Fibroblast of pulmonary artery (primary cell): ENCODE measurements around the gene SBF2.
"Not testable (repeated sequence)": the region's sequence is repeated elsewhere in the genome, so short reads cannot be mapped to it uniquely, and the experiment has no call there.

Source experiments
- DNase-seq: peaks from one replicate; pipeline ENCODE4 v3.0.0-alpha.2; 2010; ENCODE audit warnings: low read depth
- H3K4me3 ChIP-seq: replicated peaks from 2 replicates; pipeline ENCODE4 v1.5.1; 2011; ENCODE audit warnings: low read depth, mild to moderate bottlenecking, control low read depth, low read length, moderate library complexity
- TF ChIP-seq, protein P1 (sequence below): IDR thresholded peaks from 2 replicates; pipeline ENCODE4 v1.5.1; 2011; ENCODE audit warnings: mild to moderate bottlenecking, control low read depth, low read length, inconsistent platforms; ENCODE audit errors: missing control alignments

The SBF2 gene

DNA sequence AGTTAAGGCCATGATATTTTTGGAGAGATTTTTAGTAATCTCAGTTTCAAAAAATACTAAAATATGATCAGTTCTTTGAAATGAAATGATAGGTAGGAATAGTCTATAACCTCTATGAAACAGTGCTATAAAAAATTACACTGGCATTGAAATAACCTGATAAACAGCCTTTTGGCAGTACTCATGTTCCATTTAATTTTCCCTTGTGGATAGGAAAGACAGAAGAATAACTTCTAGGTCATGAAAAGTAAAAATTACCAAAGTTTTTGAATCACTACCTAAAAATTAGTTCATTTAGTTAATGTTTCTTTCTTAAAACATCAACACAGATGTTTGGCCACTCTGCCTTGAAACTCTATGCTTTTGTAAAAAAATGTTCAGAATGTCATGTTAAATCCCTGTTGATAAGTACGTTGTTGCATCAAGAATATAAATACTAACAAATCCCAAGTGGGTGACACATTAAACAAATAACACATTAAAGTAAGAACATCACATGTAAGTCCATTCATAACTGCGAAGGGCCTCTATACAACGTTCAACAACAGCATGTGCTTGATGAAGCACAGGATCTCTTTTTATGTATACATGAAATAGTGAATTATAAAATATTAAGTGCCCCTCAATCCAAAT lies 339.9 kb downstream of the SBF2 start:
- TF ChIP-seq, protein P1, sequence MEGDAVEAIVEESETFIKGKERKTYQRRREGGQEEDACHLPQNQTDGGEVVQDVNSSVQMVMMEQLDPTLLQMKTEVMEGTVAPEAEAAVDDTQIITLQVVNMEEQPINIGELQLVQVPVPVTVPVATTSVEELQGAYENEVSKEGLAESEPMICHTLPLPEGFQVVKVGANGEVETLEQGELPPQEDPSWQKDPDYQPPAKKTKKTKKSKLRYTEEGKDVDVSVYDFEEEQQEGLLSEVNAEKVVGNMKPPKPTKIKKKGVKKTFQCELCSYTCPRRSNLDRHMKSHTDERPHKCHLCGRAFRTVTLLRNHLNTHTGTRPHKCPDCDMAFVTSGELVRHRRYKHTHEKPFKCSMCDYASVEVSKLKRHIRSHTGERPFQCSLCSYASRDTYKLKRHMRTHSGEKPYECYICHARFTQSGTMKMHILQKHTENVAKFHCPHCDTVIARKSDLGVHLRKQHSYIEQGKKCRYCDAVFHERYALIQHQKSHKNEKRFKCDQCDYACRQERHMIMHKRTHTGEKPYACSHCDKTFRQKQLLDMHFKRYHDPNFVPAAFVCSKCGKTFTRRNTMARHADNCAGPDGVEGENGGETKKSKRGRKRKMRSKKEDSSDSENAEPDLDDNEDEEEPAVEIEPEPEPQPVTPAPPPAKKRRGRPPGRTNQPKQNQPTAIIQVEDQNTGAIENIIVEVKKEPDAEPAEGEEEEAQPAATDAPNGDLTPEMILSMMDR, result no peak
- DNase-seq, result peak; percentile 33
- no peak overlapping the region for H3K4me3 ChIP-seq

DNA sequence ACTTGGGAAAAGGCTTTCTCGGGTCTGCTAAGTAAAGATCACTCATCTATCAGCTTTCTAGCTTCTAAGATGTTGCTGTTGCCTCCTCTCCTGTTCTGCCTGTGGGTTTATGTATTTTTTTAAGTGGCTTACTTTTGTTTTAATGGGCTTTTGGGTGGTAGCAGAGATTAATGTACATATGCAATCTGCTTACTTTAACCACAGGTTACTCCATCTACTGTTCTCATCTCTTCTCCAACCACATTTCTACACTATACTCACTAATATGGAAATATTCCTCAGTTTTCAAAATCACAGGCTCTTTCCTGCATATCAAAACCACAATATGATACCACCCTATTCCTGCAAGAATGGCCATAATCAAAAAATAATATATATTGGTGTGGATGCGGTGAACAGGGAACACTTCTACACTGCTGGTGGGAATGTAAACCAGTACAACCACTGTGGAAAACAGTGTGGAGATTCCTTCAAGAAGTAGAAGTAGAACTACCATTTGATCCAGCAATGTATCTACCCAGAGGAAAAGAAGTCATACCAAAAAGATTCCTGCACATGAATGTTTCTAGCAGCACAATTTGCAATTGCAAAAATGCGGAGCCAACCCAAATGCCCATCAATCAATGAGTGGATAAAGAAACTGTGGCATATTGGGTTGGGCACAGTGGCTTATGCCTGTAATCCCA lies 341.4 kb downstream of the SBF2 start:
- no peak for DNase-seq
- TF ChIP-seq, protein P1, result no peak
- no peak overlapping the region for H3K4me3 ChIP-seq

DNA sequence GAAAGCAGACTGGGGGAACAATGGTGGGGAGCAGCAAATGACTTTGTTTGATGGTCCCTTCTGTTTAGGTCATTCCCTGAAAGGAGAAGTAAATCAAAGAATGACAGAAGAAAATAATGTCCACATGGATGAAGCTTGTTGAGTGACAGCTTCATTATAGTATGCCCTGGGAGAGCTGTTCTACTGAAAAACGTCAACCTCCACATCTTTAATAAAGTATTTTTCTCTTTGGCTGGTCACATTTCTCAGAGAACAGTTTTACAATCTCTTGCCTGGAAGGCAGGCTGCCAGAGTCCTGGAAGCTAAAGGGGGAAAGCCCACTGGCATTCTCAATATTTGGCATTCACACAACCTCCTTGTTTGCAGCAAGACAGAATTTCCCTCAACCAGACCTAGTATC lies 342.2 kb downstream of the SBF2 start:
- no peak overlapping the region for H3K4me3 ChIP-seq
- DNase-seq, result peak; percentile 42
- TF ChIP-seq, protein P1, result no peak

DNA sequence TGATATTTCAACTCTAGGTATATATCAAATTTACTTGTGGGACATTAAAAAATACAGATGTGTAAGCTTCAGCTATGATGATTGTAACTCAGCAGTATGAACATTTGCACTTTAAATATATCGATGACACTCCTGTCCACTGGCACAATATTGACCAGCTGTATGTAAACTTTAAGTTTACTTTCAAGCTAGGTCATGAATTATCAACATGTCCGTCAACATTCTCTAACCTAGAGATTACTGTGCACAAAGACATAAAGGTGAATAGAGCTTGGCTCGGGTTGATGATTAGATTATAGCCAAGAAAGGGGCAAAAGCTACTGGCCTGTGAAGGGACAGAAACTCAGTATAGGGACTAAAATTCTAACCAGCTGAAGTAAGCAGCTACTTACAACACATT lies 343.6 kb downstream of the SBF2 start:
- no peak overlapping the region for H3K4me3 ChIP-seq
- no peak for DNase-seq
- TF ChIP-seq, protein P1, result no peak

DNA sequence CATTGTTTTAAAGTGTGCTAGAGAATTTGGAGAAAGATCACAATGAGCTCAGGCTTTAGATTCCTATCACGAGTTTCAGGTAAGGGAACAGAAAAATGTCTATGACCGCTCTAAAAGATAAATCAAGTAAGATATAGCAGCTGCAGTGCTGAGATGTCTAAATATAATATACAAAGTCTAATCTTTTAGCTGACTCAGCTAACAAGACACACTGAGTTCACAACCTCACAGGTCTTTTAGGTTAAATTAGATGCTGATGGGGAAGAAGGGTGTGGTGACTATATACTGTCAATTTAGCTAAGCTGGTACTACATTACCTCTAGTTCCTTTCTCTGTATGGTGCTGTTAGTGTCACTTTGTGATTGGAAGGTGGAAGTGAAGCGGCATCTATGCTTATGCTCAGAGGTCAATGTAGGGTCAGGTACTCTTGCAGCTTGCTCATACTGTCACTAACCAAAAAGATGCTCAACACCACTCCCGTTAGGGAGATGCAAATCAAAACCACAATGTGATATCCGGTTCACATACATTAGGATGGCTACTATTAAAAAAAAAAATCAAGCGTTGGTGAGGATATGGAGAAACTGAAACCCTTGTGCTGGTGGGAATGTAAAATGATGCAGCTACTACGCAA lies 346.7 kb downstream of the SBF2 start:
- DNase-seq, result no peak

DNA sequence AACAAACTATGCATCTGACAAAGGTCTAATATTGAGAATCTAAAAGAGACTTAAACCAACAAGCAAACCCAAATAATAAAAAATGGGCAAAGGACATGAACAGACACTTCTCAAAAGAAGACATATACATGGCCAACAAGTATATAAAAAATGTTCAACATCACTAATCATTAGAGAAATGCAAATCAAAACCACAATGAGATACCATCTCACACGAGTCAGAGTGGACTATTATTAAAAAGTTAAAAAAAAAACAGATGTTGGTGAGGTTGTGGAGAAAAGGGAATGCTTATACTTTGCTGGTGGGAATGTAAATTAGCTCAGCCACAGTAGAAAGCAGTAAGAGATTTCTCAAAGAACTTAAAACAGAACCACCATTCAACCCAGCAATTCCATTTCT lies 348.3 kb downstream of the SBF2 start:
- not testable (repeated sequence) for H3K4me3 ChIP-seq, DNase-seq

More for the DNA sequence above, 346.7 kb downstream of the SBF2 start:
- TF ChIP-seq, protein P1, result no peak
- no peak overlapping the region for H3K4me3 ChIP-seq

DNA sequence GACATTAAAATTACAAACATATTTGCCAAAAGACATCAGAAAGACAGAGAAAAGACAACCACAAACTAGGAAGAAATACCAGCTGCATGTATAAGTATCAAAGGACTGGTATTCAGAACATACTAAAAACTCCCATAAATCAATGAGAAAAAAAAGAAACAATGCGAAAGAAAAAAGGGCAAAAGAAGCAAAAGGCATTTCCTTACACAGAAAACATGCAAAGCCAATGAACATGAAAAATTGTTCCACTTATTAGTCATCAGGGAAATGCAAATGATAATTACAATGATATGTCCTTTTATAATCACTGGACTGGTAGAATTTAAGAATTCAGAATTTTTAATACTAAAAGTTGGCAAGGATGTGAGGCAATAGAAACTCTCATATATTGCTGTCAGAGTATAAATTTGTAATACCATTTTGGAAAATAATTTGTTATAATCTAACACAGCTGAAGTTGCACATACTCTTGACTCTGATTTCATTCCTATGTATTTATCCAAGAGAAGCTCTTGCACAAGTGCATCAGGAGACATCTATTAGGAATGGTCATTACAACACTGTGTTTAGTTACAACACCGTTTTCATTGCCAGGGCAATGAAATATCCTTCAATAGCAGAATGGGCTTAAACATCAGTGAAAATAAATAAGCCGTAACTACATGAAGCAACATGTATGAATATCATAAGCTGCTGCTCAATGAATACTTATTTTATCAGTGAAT lies 350.5 kb downstream of the SBF2 start:
- peak; percentile 96 for DNase-seq
- TF ChIP-seq, protein P1, result no peak
- no peak overlapping the region for H3K4me3 ChIP-seq
